Urothelium cell line (cell line): ENCODE data around the gene NR2F6.

ENCODE experiments used
- DNase-seq: peaks from one replicate; pipeline ENCODE4 v3.0.0; 2011; ENCODE audit warnings: low spot score, mixed read lengths
- FAIRE-seq: peaks from 2 replicates; lab custom pipeline; 2011; peaks lifted over from hg19 to GRCh38; lab: Jason Lieb, UNC

Gene NR2F6

DNA sequence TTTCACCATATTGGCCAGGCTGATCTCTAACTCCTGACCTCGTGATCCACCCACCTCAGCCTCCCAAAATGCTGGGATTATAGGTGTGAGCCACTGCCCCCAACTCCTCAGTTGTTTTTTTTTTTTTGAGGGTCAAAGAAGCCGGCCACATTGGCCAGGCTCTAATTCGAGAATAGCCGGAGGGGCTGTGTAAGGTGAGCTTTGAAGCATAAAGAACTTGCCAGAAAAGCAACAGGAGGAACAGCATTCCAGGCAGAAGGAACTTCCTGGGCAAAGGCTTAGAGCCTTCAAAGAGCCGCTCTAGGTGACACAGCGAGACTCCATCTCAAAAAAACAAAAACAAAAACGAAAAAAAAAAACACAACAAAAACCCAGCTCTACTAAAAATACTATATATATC, 20.3 kb upstream of the NR2F6 start:
- DNase-seq = no peak
- FAIRE-seq = no peak

DNA sequence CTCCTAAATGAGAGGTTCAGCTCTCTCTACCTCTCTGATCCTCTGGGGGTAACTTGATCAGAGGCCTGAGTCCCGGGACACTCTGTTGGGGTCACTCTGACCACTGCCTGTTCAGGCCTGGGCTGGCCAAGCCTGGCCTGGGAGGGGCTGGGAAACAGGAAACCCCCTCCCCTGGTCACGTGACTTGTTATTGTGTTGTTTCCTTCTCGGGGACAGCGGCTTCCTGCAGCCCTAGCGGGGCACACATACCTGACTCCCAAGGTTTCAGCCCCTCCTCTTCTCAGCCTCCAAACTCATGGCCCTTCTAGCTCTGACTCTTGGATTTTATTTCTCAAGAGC, 18.9 kb upstream of the NR2F6 start, which contains the start of gene USHBP1:
Gene USHBP1, minus strand, starts transcription at position 105 of the 339 bp plus-strand sequence. CDS start 446 bp downstream, outside the sequence.
- FAIRE-seq (no peak), DNase-seq (no peak)

DNA sequence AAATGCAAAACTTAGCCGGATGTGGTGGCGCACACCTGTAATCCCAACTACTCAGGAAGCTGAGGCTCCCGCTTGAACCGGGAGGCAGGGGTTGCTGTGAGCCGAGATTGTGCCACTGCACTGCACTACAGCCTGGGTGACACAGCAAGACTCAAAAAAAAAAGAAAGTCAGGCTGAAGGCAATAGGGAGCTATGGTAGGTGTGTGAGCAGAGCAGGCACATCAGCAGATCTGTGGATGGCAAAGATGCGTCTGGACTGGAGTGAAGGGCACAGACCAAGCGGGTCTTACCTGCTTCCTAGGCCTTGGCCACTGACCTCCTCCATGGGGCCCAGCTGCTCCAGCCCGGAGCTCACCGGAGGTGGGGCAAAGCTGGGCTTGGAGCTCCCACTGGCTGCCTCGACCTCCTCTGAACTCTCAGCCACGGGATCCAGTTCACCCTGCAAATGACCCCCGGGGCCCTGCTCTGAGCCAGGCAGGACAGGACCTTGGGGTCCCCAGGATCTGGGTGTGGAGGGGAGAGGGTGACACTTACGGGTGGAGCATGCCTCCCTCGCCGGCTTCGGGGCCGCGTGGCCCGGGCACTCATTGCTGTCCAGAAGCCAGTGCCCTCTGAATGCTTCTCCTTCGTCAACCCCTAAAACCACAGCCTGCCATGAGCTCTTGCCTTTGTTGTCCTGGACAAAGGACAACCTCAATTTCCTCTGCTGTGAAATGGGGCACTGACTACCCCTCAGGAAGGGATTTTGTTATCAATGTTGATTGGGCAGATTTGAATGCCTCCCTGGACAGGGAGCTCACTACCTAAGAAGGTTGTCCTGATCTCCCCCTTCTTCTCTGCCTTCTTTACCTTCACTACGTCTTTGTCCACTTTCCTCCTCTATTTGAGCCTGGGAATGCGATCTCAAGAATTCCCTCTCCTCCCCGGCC, 18.3 kb upstream of the NR2F6 start:
- DNase-seq = no peak
- FAIRE-seq = no peak

DNA sequence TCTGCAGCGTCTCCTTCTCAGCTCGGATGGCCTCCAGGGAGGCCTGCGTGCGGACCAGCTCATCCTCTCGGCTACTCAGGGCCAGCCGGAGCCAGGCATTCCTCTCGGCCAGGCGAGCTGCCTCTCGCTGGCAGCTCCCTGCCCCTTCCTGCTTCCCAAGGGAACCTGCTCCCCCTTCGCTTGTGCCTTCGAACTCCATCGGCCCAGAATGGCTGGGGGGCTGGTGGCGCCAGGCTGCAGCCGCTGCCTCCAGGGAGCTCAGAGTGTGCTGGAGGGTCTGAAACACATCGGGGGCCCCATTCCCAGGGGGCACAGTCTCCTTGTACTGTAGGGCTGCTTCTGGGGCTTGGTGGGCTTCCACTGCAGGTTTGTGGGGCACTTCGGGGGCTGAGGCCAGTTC, 16.8 kb upstream of the NR2F6 start:
- DNase-seq = no peak
- no peak for FAIRE-seq

DNA sequence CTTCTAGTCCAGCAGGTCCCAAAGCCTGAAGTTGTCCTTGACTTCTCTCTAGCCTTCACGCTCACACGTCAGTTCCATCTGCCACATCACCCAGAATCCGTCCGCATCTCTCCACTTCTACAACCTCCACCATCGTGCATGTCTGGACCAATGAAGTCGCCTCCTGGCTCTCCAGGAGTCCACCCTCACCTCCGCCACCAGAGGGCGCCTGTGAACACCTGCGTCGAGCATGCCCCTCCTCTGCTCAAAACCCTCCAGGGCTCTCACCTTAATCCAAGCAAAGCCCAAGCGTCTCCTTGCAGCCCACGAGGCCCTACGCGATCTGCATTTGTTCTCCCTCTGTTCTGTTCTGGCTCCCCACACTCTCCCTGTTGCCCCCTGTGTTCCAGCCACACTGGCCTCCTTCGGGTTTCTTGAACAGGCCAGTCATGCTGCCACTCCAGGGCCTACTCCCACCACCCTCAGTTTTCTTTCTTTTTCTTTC, 15.2 kb upstream of the NR2F6 start:
- no peak for FAIRE-seq
- peak; percentile 74 for DNase-seq

DNA sequence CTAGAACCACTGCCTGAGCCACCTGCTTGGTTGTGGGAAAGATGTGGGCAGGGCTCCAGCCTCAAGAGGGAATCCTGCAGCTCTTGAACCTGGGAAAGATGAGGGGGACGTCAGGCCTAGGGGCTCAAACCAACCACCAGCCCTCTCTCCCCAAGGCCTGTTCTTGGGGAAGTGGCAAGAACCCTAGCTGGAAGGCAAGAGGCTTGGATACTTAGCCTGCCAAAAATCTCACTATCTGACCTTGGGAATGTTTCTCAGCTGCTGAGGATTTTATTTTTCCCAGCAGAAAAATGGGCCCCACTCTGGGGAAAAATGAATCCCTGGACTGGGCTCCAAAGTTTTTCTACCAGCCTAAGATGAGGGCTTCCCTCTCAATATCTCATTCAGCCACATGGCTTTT, 14.2 kb upstream of the NR2F6 start:
- no peak for FAIRE-seq
- no peak for DNase-seq

DNA sequence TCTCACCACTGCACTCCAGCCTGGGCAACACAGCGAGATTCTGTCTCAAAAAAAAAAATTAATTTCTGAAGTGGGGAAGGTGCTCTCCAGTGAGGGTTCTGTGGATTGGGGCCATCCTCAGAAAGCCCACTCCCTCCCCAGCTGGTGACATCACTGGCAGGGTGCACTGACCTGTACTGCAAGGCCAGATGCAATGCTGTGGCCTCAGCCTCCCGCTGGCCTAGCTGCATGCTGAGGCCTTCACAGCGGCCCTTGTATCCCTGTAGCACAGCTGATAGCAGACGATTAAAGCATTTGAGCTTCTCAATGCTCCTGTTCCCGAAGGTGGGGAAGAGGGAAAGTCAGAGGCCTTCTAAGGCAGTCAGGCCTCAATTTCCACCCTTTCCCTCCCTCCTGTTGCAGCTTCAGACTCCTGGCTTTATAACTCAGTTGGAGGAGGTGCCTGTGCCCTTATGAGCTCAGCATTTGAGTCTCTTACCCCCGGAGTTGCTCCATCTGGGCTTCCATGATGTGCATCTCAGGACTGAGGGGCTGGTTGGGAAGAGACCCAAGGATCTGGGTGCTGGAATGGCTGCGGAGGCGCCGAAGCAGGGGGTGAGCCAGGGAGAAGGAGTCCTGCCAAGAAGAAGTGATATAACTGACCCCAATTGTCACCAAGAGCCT, 13.5 kb upstream of the NR2F6 start:
- DNase-seq = no peak
- FAIRE-seq = no peak

DNA sequence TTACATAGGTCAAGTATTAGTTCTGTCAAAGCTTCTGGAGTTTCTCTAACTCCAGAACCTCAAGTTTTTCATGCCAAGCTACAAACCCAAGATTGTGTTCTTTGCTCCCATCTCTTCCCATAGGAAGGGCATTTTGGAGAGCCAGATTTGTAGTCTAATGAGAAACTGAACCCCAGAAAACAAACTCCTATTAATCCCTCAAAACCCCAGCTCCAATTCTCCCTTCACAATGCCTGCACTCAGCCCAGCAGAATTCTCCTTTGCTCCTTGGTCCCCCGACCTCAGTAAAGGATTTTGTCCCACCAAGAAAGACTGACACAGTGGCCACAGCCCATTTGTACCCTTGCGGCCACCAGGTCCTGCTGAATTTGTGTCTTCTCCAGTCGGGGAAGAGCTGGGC, 10.4 kb upstream of the NR2F6 start:
- DNase-seq (no peak), FAIRE-seq (no peak)

DNA sequence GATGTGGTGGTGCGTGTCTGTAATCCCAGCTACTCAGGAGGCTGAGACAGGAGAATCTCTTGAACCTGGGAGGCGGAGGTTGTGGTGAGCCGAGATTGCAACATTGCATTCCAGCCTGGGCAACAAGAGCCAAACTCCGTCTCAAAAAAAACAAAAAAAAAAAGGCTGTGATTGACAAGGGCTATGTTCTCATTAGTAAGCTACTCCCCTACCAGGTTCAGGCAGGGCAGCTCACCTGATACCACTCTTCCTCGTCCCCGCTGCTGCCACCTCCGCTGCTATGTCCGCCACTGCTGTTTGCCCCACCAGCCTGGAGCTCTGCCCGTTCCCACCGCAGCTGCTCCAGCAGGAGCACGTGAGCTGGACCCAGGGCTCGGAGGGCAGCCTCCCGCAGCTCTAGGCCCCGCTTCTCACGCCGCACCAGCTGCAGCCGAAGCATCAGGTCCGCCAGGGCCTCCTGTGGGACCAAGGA, 9.5 kb upstream of the NR2F6 start:
- FAIRE-seq (no peak), DNase-seq (no peak)

DNA sequence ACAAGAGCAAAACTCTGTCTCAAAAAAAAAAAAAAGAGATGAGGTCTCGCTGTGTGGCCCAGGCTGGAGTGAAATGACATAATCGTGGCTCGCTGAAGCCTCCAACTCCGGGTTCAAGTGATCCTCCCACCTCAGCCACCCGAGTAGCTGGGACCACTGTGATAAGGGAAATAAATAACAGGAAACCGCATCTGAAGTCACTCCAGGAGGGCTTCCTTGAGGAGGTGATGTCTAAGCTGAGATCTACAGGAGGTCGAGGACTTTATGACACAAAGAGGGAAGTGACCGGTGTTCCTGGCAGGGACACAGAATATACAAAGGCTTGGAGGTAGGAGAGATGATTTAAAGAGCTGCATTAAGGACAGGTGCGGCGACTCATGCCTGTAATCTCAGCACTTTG, 8.9 kb upstream of the NR2F6 start:
- FAIRE-seq = no peak
- DNase-seq = no peak

DNA sequence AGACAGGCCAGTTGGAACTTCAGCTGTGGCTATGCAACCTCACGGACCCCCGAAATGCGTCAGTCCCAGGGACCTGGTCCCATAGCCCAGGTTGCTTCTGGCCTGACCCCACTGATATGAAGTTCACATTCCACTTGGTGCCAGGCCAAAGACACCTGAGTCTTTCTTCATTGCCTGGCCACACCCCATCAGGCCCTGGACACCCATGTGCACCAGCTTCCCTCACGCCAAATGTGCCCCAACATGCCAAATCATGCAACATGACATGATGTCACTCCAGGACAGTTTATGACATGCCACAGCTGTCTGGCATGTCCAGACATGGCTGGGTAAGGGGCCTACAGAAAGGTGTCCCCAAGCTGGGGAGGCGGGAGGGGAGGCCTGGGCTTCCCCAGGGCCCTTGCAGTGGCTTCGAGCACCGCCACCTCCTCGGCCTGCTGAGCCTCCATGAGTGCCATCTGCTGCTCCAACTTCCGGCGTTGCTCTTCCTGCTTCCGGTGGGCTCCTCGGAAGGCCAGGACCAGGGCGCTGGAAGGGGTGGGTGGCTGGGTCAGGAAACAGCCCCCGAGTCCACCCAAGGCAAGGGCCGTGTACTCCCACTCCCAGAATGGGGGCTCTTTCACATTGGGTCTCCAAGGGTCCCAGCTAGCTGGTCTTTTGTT, 4.3 kb upstream of the NR2F6 start:
- FAIRE-seq (no peak), DNase-seq (no peak)

DNA sequence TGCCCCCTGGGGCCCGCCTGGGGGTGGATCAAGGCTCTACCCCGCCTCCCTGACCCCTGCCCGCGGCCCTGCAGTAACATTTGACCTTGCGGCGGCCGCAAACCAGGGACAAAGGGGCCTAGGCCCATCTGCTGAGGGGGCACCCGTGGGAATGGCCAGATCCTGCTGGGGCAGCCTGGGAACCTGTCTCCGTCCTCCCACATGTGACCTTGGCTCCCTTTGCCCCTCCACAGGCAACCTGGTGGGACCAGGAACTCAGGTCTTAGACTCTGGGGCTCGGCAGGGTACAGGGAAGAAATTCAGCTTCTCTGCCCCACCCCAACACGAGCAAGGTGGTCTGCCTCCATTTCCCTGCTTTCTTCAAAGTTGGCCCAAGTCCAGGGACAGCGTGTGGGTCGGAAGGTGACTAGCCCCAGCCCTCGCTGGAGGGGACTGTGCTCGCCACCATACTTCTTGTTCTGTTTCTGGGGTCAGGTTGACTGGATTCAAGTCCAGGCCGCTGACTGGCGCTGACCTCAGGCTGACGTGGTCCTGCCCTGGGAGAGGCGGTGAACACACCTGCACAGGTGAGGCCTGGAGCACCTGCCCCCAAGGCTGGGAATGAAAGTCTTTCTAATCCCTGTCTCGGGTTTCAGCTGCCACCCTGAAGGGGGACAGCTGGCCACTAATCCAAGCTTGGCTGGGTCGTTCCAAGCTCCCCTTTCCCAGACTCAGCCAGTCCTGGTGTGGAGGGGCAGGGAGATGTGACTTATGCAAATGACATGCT, 2.5 kb upstream of the NR2F6 start:
- no peak for DNase-seq
- no peak for FAIRE-seq

DNA sequence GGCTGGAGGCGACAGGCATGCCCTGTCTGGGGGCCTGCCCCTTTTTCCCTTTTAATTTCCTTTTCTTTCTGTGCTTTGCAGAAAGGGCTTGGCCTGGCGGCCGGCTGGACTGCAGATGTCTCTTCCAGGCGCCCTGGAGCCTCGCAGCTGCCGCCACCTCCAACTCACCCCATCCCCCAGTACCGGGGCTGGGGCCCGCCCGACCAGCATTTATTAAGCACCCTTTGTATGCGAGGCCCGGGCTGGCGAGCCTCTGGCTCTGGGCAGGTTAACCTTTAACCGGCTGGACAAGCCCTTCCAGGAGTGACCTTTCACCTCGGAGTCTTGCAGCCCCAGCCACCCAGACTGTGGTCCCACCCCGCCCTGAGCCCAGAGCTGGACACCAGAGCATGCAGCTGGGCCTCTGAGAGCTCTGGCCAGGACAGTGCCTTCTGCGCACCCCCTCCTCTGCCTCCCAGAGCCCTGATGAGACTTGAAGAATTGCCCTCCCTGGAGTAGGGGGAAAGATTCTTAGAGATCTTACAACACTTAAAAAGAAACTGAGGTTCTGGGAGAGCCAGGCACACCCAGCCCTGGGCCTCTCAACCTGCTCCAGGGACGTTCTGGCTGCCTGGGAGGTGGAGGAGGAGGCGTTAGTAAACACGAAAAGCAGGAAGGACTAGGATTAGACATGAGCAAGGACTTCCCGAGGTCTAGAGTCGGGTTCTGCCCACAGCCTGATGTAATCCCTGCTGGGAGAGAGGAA, 1.1 kb upstream of the NR2F6 start:
- no peak for DNase-seq
- FAIRE-seq = no peak

DNA sequence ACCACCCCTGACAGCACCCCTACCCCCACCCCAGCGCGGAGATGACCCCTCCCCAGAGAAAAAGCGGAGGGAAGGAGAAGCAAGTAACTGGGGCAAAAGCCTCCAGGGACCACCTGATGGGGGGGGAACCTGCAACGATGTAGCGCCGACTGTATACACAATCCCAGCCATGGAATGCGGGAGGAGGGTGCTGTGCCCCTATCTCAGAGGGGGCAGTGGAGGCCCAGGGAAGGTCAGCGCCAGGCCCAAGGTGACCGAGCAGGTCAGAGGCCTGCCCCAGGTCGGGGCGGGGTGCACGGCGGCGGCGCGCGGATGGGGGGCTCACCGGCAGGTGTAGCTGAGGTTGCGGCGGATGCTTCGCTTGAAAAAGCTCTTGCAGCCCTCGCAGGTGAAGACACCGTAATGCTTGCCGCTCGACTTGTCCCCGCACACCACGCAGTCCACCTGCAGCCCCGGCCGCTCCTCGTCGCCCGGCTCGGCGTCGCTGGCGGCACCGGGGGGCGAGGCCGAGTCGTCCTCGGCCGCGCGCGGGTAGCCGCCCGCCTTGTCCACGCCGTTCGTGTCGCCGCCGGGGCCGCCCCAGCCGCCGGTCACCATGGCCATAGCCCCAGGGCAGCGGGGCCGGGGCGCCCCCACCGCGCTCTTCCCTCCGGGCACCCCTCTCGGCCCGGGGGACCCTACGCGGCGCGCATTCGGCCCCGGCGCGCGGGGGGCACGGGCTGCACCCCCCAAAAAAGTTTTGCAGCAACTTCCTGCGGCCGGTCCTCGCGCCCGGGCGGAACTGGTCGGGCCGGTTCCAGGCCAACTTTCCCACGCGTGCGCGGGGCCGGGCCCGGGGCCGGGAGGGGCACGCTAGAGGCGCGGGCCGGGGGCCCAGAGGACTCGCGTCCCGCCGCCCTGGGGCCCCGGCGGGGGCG, 843 bp downstream of the NR2F6 start:
- FAIRE-seq = no peak
- no peak for DNase-seq

DNA sequence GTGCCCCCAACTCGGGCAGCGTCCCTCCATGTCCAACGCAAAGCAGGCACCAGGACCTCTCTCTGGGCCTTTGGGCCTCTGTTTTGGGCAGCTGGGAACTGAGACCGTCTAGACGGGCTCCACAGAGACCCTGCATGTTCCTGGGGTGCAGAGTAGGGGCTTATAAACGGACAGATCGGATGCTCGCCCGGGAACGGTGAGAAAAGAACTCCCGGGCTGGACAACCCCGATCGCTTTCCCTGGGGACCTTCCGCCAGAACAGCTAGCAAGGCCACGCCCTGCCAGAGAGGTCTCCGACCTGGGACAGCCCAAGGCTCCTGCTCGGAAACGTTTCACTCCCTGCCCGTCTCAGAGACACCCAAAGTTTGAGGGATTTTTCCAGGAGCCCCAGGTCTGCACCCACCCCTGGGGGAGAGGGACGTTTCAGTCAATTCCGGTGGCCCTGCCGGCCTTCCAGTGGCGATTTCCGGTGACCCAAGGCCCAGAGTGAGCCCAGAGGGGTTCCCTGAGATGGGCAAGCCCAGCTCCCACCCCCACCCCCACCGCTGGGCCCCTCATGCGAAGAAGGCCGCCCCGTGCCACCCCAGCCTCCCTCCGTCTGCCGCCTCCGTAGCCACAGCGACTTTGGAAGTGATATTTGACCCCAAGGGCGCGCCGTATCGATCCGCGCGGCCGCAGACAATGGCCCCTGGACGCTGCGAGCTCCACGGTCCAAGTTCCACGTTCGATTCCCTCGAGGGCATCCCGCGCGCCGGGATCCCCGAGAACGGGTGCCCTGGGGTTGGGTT, 1.7 kb downstream of the NR2F6 start:
- FAIRE-seq (no peak), DNase-seq (no peak)

DNA sequence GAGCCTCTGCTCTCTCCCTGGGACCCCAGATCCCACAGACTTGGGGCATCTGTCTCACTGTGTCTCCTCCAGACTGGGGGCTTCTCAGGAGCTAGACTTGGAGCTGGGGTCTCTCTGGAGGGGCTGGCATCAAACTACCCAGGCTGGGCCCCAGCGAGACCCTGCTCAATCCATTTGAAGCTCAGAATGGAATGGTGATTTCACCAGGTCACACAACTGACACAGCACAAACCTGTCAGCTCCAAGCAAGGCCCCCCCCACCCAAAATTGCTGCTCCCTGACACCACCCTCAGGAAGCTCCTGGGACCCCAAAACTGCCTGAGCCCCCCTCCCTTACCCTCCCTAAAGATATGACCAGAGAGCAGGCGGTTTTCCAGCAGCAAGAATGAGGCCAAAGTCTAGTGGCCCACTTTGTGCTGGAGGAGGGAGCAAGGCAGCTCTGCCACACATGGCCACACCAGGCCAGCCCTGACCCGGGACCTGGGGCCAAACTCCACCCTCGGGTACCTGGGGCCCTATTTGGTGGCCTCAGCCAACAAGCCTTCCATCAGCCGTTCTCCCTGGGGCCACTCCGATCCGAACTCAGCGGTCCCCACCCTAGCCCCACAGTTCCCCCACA, 2.4 kb downstream of the NR2F6 start:
- no peak for FAIRE-seq

DNA sequence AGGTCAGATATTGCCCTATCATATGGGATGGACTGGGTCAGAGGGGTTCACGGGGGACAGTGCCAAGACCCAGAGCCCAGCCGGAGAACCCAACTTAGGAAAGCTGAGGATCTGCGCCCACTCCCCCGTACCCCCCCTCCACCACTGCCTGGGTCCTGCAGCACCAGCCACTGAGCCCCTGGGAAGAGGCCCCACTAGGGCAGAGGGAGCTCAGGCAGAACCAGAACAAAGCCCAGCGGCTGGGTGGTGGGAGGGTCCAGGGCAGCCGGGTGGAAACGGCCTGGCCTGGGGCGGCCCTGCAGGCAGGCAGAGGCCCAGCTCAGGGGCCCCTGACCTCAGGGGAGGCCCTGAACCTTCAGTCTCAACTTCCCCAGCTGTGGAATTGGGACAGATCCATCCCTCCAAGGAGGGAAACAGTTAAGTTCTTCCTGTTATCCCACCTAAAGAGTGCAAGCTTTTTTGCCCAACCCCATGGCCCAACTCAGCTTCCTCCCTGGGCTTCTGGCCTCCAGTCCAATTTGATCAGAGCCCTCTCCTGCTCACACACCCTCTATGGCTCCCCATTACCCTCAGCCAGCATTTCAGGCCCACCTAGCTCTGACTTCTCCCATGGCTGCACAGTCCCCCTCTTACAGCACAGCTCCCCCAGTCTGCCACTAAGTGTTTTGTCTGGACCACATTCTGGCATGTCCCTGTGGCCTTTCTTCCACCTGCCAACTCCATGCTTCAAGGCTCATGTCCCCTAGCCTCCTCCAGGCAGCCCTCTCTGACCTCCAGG, 3.1 kb downstream of the NR2F6 start:
- no peak for DNase-seq
- no peak for FAIRE-seq

More for the DNA sequence above, 2.4 kb downstream of the NR2F6 start:
- no peak for DNase-seq
